Measurements from ENCODE around the gene KCNV2.

- TF ChIP-seq, protein P1, sequence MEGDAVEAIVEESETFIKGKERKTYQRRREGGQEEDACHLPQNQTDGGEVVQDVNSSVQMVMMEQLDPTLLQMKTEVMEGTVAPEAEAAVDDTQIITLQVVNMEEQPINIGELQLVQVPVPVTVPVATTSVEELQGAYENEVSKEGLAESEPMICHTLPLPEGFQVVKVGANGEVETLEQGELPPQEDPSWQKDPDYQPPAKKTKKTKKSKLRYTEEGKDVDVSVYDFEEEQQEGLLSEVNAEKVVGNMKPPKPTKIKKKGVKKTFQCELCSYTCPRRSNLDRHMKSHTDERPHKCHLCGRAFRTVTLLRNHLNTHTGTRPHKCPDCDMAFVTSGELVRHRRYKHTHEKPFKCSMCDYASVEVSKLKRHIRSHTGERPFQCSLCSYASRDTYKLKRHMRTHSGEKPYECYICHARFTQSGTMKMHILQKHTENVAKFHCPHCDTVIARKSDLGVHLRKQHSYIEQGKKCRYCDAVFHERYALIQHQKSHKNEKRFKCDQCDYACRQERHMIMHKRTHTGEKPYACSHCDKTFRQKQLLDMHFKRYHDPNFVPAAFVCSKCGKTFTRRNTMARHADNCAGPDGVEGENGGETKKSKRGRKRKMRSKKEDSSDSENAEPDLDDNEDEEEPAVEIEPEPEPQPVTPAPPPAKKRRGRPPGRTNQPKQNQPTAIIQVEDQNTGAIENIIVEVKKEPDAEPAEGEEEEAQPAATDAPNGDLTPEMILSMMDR (IDR thresholded peaks at IDR 0.05; ENCODE audit: poor library complexity, severe bottlenecking), result no peak
- TF ChIP-seq POLR2AphosphoS5 (IDR thresholded peaks at IDR 0.05) (no peak), MXI1 (conservative IDR thresholded peaks at IDR 0.05; ENCODE audit: poor library complexity, severe bottlenecking) (no peak), EZH2 (IDR thresholded peaks at IDR 0.05; ENCODE audit: borderline replicate concordance, insufficient read depth, low read length, poor library complexity, severe bottlenecking) (no peak), EP300 (conservative IDR thresholded peaks at IDR 0.05; ENCODE audit: poor library complexity, severe bottlenecking) (no peak), RAD21 (conservative IDR thresholded peaks at IDR 0.05) (no peak), TAF1 (IDR thresholded peaks at IDR 0.05; ENCODE audit: low read depth) (no peak), SMC3 (conservative IDR thresholded peaks at IDR 0.05; ENCODE audit: poor library complexity) (no peak)
- TF ChIP-seq, protein P2, sequence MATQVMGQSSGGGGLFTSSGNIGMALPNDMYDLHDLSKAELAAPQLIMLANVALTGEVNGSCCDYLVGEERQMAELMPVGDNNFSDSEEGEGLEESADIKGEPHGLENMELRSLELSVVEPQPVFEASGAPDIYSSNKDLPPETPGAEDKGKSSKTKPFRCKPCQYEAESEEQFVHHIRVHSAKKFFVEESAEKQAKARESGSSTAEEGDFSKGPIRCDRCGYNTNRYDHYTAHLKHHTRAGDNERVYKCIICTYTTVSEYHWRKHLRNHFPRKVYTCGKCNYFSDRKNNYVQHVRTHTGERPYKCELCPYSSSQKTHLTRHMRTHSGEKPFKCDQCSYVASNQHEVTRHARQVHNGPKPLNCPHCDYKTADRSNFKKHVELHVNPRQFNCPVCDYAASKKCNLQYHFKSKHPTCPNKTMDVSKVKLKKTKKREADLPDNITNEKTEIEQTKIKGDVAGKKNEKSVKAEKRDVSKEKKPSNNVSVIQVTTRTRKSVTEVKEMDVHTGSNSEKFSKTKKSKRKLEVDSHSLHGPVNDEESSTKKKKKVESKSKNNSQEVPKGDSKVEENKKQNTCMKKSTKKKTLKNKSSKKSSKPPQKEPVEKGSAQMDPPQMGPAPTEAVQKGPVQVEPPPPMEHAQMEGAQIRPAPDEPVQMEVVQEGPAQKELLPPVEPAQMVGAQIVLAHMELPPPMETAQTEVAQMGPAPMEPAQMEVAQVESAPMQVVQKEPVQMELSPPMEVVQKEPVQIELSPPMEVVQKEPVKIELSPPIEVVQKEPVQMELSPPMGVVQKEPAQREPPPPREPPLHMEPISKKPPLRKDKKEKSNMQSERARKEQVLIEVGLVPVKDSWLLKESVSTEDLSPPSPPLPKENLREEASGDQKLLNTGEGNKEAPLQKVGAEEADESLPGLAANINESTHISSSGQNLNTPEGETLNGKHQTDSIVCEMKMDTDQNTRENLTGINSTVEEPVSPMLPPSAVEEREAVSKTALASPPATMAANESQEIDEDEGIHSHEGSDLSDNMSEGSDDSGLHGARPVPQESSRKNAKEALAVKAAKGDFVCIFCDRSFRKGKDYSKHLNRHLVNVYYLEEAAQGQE (IDR thresholded peaks at IDR 0.05; ENCODE audit: borderline replicate concordance), result no peak
Observed at GRCh38 chr9:2681981-2682380, 35.3 kb upstream of the KCNV2 start.
